ENCODE data around the gene RNF41.

RNF41 gene

GRCh38 chr12:56154246-56154771 is 67.4 kb downstream of the RNF41 start:
- no peak for DNase-seq (ENCODE audit: low read depth in 2 of 2, low spot score in 1 of 2)

GRCh38 chr12:56153678-56154065 is 68.0 kb downstream of the RNF41 start:
- DNase-seq (ENCODE audit: low read depth in 2 of 2, low spot score in 1 of 2) = no peak

GRCh38 chr12:56152756-56153677 is 68.7 kb downstream of the RNF41 start:
- no peak for DNase-seq (ENCODE audit: low read depth in 2 of 2, low spot score in 1 of 2)
